Measurements from ENCODE around the gene SPESP1.
"Not testable (repeated sequence)": the region's sequence is repeated elsewhere in the genome, so short reads cannot be mapped to it uniquely, and the experiment has no call there.

Gene SPESP1

GRCh38 chr15:68966996-68967395 is 36.7 kb downstream of the SPESP1 start:
- no peak for DNase-seq

GRCh38 chr15:68967948-68968347 is 37.6 kb downstream of the SPESP1 start:
- no peak for DNase-seq

GRCh38 chr15:68969298-68969697 is 39.0 kb downstream of the SPESP1 start:
- no peak for DNase-seq

- DNase-seq = no peak
These were observed 42.1 kb downstream of the SPESP1 start for GRCh38 chr15:68972201-68973065.

- not testable (repeated sequence) for DNase-seq
These were observed 45.4 kb downstream of the SPESP1 start for GRCh38 chr15:68975651-68976160.

GRCh38 chr15:68977426-68977825 is 47.1 kb downstream of the SPESP1 start:
- not testable (repeated sequence) for DNase-seq

GRCh38 chr15:68979006-68979405 is 48.7 kb downstream of the SPESP1 start:
- no peak for DNase-seq

- no peak for DNase-seq
These were observed 49.5 kb downstream of the SPESP1 start for GRCh38 chr15:68979816-68980215.

GRCh38 chr15:68980786-68981185 is 50.5 kb downstream of the SPESP1 start:
- no peak for DNase-seq

GRCh38 chr15:68981941-68982340 is 51.6 kb downstream of the SPESP1 start:
- DNase-seq = no peak

GRCh38 chr15:68982976-68983563 is 52.7 kb downstream of the SPESP1 start:
- DNase-seq = no peak

- DNase-seq = no peak
These were observed 53.7 kb downstream of the SPESP1 start for GRCh38 chr15:68983961-68984481.

GRCh38 chr15:68984586-68984985 is 54.3 kb downstream of the SPESP1 start:
- DNase-seq = no peak

- no peak for DNase-seq
These were observed 55.1 kb downstream of the SPESP1 start for GRCh38 chr15:68985361-68985891.

GRCh38 chr15:68986322-68986721 is 56.0 kb downstream of the SPESP1 start:
- DNase-seq = no peak

GRCh38 chr15:68987120-68987519 is 56.8 kb downstream of the SPESP1 start:
- DNase-seq = no peak

GRCh38 chr15:68987676-68988075 is 57.4 kb downstream of the SPESP1 start:
- no peak for DNase-seq

GRCh38 chr15:68989541-68990230 is 59.4 kb downstream of the SPESP1 start:
- no peak for DNase-seq

GRCh38 chr15:68990231-68990991 is 60.1 kb downstream of the SPESP1 start:
- DNase-seq = no peak

GRCh38 chr15:68990992-68991500 is 60.7 kb downstream of the SPESP1 start:
- DNase-seq = no peak

- DNase-seq = no peak
These were observed 61.4 kb downstream of the SPESP1 start for GRCh38 chr15:68991723-68992122.

- no peak for DNase-seq
These were observed 62.4 kb downstream of the SPESP1 start for GRCh38 chr15:68992696-68993095.
